Raji (cell line): ENCODE results near the gene HIPK2.

Source experiments
- POLR2A ChIP-seq: IDR thresholded peaks from 2 replicates; pipeline ENCODE4 v1.6.1; 2011; ENCODE audit warnings: low read depth, low read length, control low read depth; ENCODE audit not compliant: insufficient read depth

HIPK2 gene

DNA sequence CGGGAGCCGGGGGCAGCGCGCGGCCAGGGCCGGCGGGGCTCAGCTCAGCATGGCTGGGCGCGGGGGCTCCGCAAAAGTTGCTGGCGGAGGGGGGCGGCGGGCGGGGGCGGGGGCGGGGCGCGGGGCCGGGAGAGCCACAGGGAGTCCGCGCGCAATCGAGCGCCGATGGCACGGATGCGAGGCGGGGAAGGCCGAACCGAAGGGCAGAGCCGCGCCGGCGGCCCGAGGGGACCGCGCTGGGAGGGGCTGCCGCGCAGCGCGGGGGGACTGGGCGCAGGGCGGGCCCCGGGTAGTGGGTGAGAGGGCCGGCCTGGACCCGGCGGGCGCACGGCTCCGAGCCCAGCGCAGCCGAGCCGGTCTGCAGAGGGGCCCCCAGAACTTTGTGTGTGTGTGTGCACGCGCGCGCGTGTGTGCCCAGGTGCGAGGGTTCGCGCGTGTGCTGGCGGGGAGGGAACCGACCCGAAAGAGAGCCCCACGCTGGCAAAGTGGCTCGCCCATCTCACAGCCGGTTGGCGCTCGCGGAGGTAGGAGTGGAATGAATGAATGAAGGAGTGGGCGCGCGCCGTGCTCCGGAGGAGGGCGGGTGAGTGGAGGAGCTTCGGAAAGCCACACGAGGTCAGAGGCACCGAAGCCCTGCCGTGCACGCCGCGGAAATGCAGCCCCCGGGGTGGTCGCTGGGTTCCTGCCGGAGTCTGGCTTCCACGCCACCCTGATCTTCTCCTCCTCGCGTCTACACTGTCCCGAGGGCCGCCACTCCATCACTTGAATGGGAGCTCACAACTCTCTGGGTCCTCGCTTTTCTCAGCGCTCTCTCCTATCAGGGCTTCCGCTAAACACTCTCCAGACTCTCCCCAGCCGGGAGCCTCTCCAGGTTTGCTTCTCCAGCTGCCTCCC lies at the start of gene HIPK2:
Gene HIPK2 (minus strand): TSS at position 51 of the 894 bp plus-strand sequence. CDS start 375 bp downstream, outside the sequence.
- TF ChIP-seq POLR2A, result no peak

- TF ChIP-seq POLR2A, result no peak
Measured at GRCh38 chr7:139827042-139827441, 49.2 kb upstream of the HIPK2 start.

DNA sequence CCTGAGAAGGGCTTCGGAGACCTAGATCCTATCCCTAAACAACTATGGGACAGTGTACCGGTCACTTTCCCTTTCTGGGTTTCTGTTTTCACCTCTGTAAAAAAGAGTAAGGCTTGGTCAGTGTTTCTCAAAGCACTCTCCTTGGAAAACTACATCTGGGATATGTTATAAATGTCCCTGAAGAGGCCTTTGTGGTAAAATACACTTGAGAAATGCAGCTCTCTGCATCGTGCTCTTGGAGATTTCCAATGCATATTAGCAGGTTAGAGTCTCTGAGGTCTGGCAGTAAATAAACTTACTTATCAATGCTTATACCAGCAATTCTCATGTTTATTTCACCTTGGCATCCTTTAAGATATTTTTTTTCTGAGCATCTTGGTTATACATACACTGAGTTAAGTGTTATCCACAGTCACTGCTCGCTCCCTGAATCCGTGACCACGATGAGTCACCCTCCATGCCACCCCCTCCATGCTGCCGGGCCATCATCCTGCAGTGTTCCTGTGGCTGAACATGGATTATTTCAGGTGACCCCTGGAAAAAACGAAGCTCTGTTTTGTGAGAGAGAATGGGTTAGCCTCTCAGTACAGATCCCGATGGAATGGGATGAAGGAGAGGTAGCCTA lies 48.0 kb upstream of the HIPK2 start:
- no peak for TF ChIP-seq POLR2A

DNA sequence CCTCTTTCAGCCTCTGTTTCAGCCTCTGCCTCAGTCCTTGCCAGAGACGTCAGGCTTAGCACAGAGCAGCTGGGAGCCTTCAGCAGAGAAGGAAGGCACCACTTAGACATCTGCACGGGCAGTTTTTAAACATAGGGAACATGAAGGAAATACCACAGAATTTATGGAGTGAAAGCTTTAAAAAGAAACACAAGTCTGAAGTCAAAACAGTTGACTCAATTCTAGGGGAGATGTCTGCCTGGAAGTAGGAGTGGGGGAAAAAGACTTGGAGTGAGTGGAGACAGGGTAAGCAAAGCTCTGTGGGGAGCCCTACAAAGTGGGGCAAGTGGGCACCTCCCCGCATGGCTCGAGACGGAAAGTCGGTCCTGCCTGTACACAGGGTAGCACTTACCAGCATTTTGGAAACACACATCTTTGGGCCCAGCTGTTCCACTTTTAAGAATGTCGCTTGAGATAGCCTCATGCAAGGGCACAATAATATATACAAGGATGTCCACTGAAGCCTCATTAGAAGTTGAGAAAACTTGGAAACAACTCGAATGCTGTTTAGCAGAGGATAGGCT lies 46.2 kb upstream of the HIPK2 start:
- no peak for TF ChIP-seq POLR2A

DNA sequence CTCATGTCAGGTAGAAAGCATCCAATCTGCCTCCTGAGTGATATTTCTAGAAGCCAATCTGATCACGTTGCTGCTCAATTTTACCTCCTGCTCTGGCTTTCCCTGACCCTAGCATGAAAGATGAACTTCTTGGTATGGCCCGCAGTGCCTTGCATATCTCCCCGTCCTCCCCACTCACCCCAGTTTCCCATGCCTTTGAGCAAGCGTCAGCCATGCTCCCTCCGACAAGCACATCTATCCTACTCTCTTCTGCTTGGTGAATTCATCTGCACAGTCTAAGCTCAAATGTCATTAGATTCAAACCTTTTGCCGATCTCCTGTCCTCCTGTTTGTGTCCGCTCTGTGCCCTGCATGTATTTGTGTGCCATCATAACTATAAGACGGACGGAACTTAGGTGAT lies 45.1 kb upstream of the HIPK2 start:
- TF ChIP-seq POLR2A, result no peak

- no peak for TF ChIP-seq POLR2A
Measured at GRCh38 chr7:139821349-139822105, 43.7 kb upstream of the HIPK2 start.

DNA sequence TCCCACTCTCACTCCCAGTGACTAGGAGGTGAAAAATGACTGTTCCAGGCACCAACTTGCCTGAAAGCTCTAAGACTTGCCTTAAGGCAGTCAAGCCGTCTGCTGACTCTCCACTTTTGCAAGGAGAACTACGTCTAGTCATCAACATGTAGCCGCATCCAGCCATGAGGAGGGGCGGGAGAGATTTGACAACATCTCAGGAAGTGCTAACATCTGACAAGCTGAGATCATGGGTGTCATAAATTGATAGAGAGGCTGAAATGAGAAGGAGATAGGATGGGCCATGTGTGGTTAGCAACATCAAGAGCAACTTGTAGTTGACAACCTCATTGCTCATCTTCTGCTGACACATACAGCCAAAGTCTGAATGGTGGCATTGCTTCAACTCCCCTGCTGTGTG lies 42.3 kb upstream of the HIPK2 start:
- no peak for TF ChIP-seq POLR2A

GRCh38 chr7:139817249-139817648 lies 39.5 kb upstream of the HIPK2 start:
- no peak for TF ChIP-seq POLR2A

- no peak for TF ChIP-seq POLR2A
Measured at GRCh38 chr7:139813689-139814088, 35.9 kb upstream of the HIPK2 start.

DNA sequence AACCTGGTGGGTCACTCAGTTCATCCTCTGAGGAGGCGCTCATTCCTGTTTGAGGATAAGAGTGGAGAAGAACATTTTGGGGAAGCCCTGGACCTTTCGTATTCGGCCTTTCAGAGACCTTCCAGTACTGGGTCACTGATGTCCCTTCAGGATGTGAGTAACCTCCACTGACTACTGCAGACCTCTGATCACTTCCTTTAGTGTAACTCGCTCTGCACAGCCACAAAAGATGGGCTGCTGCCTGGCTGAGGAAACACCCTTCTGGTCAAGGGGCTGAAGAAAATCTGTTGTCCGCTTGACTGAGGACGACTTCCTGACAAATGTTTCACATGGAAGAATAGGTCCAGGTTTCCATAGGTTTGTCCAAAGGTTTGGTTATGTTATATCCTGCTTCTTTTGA lies 35.4 kb upstream of the HIPK2 start:
- TF ChIP-seq POLR2A, result no peak

- no peak for TF ChIP-seq POLR2A
Measured at GRCh38 chr7:139811066-139811465, 33.3 kb upstream of the HIPK2 start.

DNA sequence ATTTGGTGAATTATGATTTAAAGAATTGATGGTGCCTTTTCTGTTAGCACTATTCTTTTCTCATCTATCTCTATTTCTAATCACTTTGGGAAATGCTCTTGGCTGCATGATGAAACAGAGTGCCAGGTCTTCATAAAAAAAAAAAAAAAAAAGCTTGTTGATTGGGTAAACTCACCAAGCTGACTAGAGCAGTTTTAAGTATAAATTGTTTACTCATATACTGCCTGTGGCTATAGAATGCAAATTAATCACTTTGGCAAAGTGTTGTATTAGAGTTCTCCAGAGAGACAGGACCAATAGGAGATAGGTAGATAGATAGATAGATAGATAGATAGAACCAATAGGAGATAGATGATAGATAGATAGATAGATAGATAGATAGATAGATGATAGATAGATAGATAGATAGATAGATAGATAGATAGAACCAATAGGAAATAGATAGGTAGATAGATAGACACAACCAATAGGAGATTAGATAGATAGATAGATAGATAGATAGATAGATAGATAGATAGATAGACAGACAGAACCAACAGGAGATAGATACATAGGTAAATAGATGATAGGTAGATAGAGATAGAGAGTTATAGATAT lies 31.1 kb upstream of the HIPK2 start:
- TF ChIP-seq POLR2A, result no peak

GRCh38 chr7:139808427-139808826 lies 30.6 kb upstream of the HIPK2 start:
- TF ChIP-seq POLR2A, result no peak

DNA sequence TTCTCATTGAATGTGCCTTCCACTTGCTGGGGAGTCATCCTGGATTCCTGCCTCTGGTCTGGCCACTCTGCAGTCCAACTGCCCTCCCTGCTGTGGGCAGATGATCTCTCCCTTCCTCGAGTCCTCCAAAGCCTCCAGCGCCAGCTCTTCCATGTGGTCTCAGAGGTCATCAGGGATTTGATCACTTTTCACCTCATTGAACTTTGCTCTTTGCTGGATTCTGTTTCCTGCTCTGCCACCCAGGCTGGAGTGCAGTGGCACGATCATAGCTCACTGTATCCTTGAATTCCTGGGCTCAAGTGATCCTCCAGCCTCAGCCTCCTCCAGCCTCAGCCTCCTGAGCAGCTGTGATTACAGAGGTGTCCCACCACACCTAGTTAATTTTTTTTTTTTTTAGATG lies 29.2 kb upstream of the HIPK2 start:
- no peak for TF ChIP-seq POLR2A

- no peak for TF ChIP-seq POLR2A
Measured at GRCh38 chr7:139804571-139804970, 26.8 kb upstream of the HIPK2 start.
